Measurements from ENCODE around the gene IGFBP3.

IGFBP3 gene

GRCh38 chr7:45881759-45882464 is 39.2 kb downstream of the IGFBP3 start:
- Histone ChIP-seq H3K4me1 (ENCODE audit: insufficient read depth, low read length) (no peaks in the 10 kb centered on the region), H2AFZ (ENCODE audit: low read depth, low read length) (no peak overlapping the region), H3K79me2 (ENCODE audit: insufficient read depth, low read length) (no peaks in the 10 kb centered on the region), H3K27ac (ENCODE audit: low read length) (no peak overlapping the region), H4K20me1 (ENCODE audit: insufficient read depth, low read length) (no peaks in the 10 kb centered on the region), H3K9ac (ENCODE audit: low read depth, low read length) (no peak overlapping the region), H3K9me3 (ENCODE audit: insufficient read depth, low read length, severe bottlenecking) (no peaks in the 10 kb centered on the region), H3K36me3 (ENCODE audit: insufficient read depth, low read length) (no peaks in the 10 kb centered on the region), H3K4me3 (ENCODE audit: low read depth in 1 of 2, low read length in 2 of 2) (no peak overlapping the region), H3K4me2 (ENCODE audit: insufficient read depth, low read length) (no peak overlapping the region), H3K27me3 (ENCODE audit: insufficient read depth, low read length, poor library complexity) (no peaks in the 10 kb centered on the region)
- ATAC-seq (ENCODE audit: insufficient read depth, low read depth) (no peak), DNase-seq (no peak)
- TF ChIP-seq CTCF (IDR thresholded peaks at IDR 0.05; ENCODE audit: borderline replicate concordance, extremely low read depth, low read length, poor library complexity, severe bottlenecking): no peak
- TF ChIP-seq EZH2 (IDR thresholded peaks at IDR 0.05; ENCODE audit: borderline replicate concordance, low read depth, low read length, severe bottlenecking): no peak

- TF ChIP-seq CTCF (IDR thresholded peaks at IDR 0.05; ENCODE audit: borderline replicate concordance, extremely low read depth, low read length, poor library complexity, severe bottlenecking) (no peak), EZH2 (IDR thresholded peaks at IDR 0.05; ENCODE audit: borderline replicate concordance, low read depth, low read length, severe bottlenecking) (no peak)
- Histone ChIP-seq H3K4me2 (ENCODE audit: insufficient read depth, low read length) (no peak overlapping the region), H4K20me1 (ENCODE audit: insufficient read depth, low read length) (no peaks in the 10 kb centered on the region)
These were observed 39.8 kb downstream of the IGFBP3 start for GRCh38 chr7:45881280-45881758.

GRCh38 chr7:45880433-45880860 is 40.6 kb downstream of the IGFBP3 start:
- Histone ChIP-seq H3K4me3 (ENCODE audit: low read depth in 1 of 2, low read length in 2 of 2) (no peak overlapping the region), H3K9me3 (ENCODE audit: insufficient read depth, low read length, severe bottlenecking) (no peaks in the 10 kb centered on the region), H3K27ac (ENCODE audit: low read length) (no peak overlapping the region), H3K36me3 (ENCODE audit: insufficient read depth, low read length) (no peaks in the 10 kb centered on the region), H4K20me1 (ENCODE audit: insufficient read depth, low read length) (no peaks in the 10 kb centered on the region), H3K4me2 (ENCODE audit: insufficient read depth, low read length) (no peak overlapping the region), H3K4me1 (ENCODE audit: insufficient read depth, low read length) (no peaks in the 10 kb centered on the region), H3K9ac (ENCODE audit: low read depth, low read length) (no peak overlapping the region), H3K27me3 (ENCODE audit: insufficient read depth, low read length, poor library complexity) (no peaks in the 10 kb centered on the region), H3K79me2 (ENCODE audit: insufficient read depth, low read length) (no peaks in the 10 kb centered on the region), H2AFZ (ENCODE audit: low read depth, low read length) (no peak overlapping the region)
- DNase-seq (no peak), ATAC-seq (ENCODE audit: insufficient read depth, low read depth) (no peak)
- no peak for TF ChIP-seq CTCF (IDR thresholded peaks at IDR 0.05; ENCODE audit: borderline replicate concordance, extremely low read depth, low read length, poor library complexity, severe bottlenecking)
- no peak for TF ChIP-seq EZH2 (IDR thresholded peaks at IDR 0.05; ENCODE audit: borderline replicate concordance, low read depth, low read length, severe bottlenecking)

More at GRCh38 chr7:45881280-45881758, 39.8 kb downstream of the IGFBP3 start:
- Histone ChIP-seq H3K79me2 (ENCODE audit: insufficient read depth, low read length) (no peaks in the 10 kb centered on the region), H3K9ac (ENCODE audit: low read depth, low read length) (no peak overlapping the region), H3K36me3 (ENCODE audit: insufficient read depth, low read length) (no peaks in the 10 kb centered on the region), H3K9me3 (ENCODE audit: insufficient read depth, low read length, severe bottlenecking) (no peaks in the 10 kb centered on the region), H3K27me3 (ENCODE audit: insufficient read depth, low read length, poor library complexity) (no peaks in the 10 kb centered on the region), H3K4me3 (ENCODE audit: low read depth in 1 of 2, low read length in 2 of 2) (no peak overlapping the region), H3K4me1 (ENCODE audit: insufficient read depth, low read length) (no peaks in the 10 kb centered on the region), H2AFZ (ENCODE audit: low read depth, low read length) (no peak overlapping the region), H3K27ac (ENCODE audit: low read length) (no peak overlapping the region)
- ATAC-seq (ENCODE audit: insufficient read depth, low read depth) (no peak), DNase-seq (no peak)
